Measurements from ENCODE around the gene MELTF.

MELTF gene

DNA sequence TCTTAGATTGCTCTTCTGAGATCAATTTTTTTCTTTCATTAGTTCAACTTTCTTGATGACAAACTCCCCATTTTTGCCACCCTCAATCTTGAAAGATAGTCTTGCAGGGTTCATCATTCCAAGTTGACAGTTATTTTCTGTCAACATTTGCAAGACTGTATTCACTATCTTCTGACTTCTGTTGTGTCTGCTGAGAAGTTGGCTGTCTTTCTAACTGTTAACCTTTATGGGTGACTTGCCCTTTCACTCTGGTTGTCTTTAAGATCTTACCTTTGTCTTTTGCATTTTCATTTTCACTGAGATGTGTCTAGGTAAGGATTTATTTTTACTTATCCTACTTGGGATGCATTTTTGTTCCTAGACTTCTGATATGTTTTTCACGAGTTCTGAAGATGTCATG lies 46.4 kb downstream of the MELTF start:
- no peak for DNase-seq (ENCODE audit: low spot score)
- H3K27ac ChIP-seq, result no peak overlapping the region
- no peak overlapping the region for H3K4me3 ChIP-seq
- no peak for TF ChIP-seq CTCF (IDR thresholded peaks at IDR 0.05)

- no peak for DNase-seq (ENCODE audit: low spot score)
- no peak for TF ChIP-seq CTCF (IDR thresholded peaks at IDR 0.05)
- Histone ChIP-seq H3K27ac (no peak overlapping the region), H3K4me3 (no peak overlapping the region)
Measured at GRCh38 chr3:196981657-196982056, 48.0 kb downstream of the MELTF start.

DNA sequence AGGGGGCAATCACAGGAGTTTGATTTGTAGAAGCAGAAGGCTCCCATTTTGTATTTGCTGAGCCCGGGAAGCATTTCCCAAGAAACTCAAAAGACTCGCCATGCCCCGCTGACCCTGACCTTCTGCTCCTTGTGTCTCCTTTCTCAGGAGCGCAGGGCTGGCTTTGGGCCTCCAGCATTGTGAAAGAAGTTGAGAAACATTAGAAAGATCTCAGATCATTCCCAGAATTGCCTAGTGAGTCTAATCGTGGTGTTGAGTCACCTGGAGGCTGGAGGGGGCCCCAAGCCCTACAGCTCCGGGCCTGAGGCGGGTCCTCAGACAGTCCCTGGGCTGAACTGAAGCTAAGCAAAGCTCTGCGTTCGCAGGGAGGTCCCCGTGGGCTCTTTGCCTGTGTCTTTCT lies 50.1 kb downstream of the MELTF start:
- no peak for DNase-seq (ENCODE audit: low spot score)
- TF ChIP-seq CTCF (IDR thresholded peaks at IDR 0.05), result no peak
- no peak overlapping the region for H3K4me3 ChIP-seq
- no peak overlapping the region for H3K27ac ChIP-seq

- Histone ChIP-seq H3K27ac (no peak overlapping the region), H3K4me3 (no peak overlapping the region)
- no peak for TF ChIP-seq CTCF (IDR thresholded peaks at IDR 0.05)
- no peak for DNase-seq (ENCODE audit: low spot score)
Measured at GRCh38 chr3:196976941-196977340, 52.7 kb downstream of the MELTF start.

- DNase-seq (ENCODE audit: low spot score), result no peak
- Histone ChIP-seq H3K27ac (no peak overlapping the region), H3K4me3 (no peak overlapping the region)
- TF ChIP-seq CTCF (IDR thresholded peaks at IDR 0.05), result no peak
Measured at GRCh38 chr3:196975349-196975748, 54.3 kb downstream of the MELTF start.

DNA sequence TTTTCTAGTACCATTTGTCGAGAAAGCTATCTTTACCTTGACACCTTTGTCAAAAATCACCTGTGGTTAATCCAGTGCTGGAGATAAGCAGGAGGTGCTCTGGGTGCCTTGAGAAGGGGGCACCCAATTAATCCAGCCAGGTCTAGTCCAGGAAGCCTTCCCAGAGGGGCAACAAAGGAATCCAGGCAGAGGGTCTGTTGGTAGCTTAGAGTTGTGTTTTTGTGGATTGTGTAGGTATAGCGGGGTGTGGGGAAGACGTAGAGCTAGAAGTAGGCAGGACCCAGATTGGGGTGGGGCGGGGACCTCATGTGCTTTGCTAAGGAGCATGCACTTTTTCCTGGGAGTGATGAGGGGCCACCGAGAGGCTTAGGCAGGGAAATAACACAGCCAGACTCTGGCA lies 55.0 kb downstream of the MELTF start:
- Histone ChIP-seq H3K4me3 (no peak overlapping the region), H3K27ac (no peak overlapping the region)
- no peak for DNase-seq (ENCODE audit: low spot score)
- TF ChIP-seq CTCF (IDR thresholded peaks at IDR 0.05), result no peak

DNA sequence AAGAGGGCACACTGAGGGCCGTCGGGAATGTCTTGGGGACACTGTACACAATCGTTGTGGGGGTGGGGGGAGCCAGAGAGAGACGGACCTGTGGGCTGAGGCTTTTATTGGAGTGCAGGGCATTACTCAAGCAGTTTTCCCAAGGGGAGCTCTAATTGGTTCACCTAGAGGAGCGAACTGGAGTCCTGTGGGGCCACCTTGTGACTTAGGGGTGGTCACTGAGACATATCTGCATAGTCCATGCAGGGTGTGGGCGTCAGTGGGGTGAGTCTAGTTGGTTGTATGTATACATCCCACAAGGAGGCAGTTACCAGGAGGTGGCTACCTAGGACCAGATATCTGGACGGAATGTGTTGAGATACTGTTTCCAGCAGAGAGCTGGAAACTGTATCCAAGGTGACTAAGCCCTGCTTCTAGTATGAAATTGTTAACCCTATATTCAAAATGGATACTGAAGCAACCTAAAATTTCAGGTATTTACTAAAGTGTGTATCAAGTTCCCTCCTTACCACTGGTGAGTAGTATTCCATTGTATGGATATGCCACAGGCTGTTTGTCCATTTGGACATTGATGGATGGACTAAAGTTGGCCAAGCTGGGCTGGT lies 58.4 kb downstream of the MELTF start:
- Histone ChIP-seq H3K4me3 (no peak overlapping the region), H3K27ac (no peak overlapping the region)
- TF ChIP-seq CTCF (IDR thresholded peaks at IDR 0.05), result no peak
- no peak for DNase-seq (ENCODE audit: low spot score)

Measured in coronary artery (tissue), 2 donors.